ENCODE data around the gene PRR11.

- TF ChIP-seq RAD21 (IDR thresholded peaks at IDR 0.05; ENCODE audit: low read length) (peak; percentile 22; the same call in 1 of the 2 replicates), POLR2A (IDR thresholded peaks at IDR 0.05; ENCODE audit: low read depth, low read length) (no peak)
- TF ChIP-seq, protein P1, sequence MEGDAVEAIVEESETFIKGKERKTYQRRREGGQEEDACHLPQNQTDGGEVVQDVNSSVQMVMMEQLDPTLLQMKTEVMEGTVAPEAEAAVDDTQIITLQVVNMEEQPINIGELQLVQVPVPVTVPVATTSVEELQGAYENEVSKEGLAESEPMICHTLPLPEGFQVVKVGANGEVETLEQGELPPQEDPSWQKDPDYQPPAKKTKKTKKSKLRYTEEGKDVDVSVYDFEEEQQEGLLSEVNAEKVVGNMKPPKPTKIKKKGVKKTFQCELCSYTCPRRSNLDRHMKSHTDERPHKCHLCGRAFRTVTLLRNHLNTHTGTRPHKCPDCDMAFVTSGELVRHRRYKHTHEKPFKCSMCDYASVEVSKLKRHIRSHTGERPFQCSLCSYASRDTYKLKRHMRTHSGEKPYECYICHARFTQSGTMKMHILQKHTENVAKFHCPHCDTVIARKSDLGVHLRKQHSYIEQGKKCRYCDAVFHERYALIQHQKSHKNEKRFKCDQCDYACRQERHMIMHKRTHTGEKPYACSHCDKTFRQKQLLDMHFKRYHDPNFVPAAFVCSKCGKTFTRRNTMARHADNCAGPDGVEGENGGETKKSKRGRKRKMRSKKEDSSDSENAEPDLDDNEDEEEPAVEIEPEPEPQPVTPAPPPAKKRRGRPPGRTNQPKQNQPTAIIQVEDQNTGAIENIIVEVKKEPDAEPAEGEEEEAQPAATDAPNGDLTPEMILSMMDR (conservative IDR thresholded peaks at IDR 0.05; ENCODE audit: low read depth, low read length) = peak; percentile 55
These were observed 10.4 kb downstream of the PRR11 start for GRCh38 chr17:59165933-59166342.
